HG03457 (cell line): ENCODE results near the gene RAET1G.
"Not testable (repeated sequence)": the region's sequence is repeated elsewhere in the genome, so short reads cannot be mapped to it uniquely, and the experiment has no call there.

Experiments
- ATAC-seq: cut with Tn5 transposase; IDR thresholded peaks from one replicate; pipeline ENCODE4 v1.9.1; 2021; ENCODE audit warnings: moderate number of reproducible peaks; ENCODE audit not compliant: unreplicated experiment

RAET1G gene

DNA sequence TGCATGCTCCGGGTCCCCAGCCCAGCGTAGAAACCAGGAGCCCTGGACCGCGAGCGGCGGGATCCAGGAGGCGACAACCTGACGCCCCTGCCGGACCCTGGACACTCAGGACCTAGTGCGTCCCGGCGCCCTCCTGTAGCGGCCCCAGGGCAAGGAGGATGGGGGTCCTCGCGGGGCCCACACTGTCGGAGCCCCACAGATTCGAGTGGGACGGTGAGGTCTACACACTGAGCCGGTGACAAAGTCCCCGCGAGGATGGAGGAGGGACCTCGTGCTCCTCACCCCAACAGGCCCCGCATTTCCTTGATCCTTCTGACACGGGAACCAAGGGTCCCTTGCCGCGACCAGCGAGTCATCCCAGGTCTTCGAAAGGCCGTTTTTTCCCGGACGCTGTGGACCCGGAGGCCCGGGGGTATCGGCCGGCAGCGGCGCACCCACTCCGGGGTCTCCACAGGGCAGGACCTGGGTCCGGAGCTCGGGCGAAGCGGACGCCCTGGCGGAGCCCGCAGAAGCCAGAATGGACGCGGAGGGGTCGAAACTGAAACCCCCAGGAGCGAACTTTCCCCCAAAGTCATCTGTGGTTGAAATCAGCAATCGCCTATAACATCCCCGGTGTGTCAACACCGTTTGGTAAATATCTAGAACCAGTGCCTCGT lies 31.5 kb upstream of the RAET1G start:
- ATAC-seq = not testable (repeated sequence)

DNA sequence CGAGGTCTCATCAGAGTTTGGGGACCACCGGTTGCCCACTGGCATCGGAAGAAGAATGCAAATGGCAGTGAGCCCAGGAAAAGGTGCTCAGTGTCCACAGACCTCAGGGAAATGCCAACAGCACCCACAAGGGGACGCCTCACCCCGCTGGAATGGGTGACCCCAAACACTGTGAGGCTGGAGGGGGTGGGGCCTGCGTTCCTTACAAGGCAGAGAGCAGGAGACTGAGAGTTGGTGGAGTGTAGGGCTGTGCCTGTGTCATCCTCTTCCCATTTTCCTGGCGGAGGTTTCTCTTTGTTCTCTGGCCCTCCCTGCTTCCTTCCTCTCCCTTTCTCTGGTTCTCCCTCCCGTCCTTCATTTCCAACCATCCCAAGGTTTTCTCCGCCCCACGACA lies 31.0 kb upstream of the RAET1G start:
- not testable (repeated sequence) for ATAC-seq

DNA sequence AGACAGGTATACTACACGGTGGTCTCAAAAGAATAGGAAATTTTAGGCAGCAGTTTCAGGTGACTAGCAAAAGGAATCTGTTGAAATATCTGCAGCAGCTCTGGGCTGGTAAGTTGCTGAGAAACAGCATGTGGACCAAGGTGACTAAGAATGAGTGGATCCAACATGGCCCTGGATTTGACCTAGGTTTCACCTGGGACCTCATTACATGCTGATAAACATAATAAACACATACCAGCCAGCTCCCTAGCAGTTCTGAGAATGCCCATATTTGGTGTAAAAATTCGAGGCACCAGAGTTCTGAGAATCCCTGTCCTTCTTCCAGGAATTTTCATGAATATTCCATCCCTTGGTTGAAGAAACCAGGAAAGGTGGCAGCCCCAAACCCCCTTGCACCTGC lies 30.5 kb upstream of the RAET1G start:
- not testable (repeated sequence) for ATAC-seq

DNA sequence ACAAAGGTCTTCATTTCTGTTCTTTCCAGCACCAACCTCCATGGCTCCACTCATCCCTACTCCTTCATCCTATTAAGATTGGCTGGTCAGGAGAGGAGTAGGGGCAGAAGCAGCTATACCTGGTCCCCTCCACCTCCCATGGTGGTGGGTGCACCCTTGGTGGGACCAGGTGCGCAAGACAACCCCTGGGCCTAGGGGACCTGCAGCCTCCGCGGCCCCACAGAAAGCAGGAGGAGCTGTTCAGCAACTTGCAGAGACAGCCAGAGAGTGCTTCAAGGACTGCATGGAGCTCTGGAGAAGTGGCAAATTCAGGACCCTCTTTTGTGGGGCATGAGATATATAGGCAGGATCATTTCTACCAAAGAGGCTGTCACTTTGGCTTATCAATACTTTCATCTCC lies 28.7 kb upstream of the RAET1G start:
- no peak for ATAC-seq

DNA sequence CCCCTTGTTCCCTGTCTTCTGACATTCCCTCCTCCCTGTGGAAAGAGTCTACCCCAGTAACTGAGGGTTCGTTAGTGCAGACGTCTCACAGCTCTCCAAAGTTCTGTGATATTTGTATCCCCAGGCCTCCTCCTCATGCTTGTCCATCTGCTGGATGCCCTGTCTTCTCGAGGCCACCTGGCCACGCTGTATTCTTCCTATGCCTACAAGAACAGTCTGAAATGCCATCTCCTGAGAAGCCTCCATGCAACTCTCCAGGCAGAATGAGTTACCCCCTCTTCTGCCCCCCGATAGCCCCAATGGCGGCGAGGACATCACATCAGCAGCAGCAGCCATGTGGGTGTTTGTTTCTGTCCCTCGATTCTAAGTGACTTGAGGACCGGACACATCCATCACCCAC lies 28.2 kb upstream of the RAET1G start:
- ATAC-seq = no peak

DNA sequence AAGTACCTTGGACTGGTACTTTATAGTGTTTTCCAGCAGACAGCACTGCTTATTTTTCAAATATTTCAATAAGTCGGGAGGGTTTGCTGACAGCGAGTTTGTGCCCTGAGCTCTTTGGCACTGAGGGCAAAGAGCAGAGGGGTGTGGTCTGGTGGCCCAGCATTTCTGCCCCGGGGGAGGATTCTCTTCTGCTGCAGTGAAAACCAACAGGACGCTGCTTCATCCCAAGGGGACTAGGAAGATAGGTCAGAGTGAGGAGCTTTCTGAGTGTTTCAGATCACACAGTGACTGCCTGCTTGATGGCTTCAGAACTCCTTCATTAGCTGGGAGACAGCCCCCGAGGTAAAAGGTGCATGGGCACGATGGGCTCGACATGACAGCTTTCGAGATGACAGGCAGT lies 27.5 kb upstream of the RAET1G start:
- ATAC-seq = no peak

DNA sequence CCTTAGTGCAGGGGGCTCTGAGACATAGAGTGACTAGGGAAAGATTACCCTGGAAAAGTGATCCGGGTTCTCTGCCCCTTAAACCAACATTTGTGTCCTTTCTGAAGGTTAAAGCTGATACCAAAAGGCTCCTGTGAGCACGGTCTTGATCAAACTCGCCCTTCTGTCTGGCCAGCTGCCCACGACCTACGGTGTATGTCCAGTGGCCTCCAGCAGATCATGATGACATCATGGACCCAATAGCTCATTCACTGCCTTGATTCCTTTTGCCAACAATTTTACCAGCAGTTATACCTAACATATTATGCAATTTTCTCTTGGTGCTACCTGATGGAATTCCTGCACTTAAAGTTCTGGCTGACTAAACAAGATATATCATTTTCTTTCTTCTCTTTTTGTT lies 25.7 kb upstream of the RAET1G start:
- ATAC-seq = no peak

DNA sequence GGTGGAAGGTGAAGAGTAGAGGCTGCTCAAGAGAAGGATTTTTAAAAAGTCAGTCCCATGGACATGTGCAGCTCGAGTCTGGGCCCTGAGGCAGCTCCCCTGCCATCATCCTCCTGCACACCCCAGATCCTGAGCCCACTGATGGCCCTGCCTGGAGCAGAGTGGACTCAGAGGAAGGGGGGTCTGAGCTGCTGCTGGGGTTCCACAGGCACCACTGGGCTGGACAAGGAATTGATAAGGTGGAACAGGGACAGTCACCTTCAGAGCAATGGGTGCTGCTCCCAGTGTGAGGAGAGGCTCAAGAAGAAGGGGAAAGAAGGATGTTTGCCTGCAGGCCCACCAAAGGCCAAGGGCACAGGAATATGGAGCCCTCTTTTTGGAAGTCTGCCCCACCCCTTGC lies 25.1 kb upstream of the RAET1G start:
- ATAC-seq = no peak

DNA sequence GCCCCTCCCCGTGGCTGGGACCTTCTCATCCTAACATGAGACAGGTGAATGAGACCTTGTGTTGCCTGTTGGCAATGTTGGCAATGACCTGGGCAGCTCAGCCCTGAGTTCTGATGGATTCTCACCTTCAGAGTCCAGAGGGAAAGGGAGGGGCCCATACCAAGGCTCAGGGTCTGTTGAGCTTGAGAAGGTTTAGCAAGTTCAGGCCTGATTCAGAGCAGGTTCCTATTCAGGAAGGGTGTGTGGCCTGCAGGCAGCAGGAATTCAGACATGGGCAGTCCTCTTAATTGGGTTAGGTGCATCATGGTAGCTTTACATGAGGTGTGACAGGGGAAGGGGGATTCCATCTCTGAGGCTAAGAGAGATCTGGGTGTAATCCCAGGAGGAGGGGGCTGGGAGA lies 24.6 kb upstream of the RAET1G start:
- not testable (repeated sequence) for ATAC-seq

DNA sequence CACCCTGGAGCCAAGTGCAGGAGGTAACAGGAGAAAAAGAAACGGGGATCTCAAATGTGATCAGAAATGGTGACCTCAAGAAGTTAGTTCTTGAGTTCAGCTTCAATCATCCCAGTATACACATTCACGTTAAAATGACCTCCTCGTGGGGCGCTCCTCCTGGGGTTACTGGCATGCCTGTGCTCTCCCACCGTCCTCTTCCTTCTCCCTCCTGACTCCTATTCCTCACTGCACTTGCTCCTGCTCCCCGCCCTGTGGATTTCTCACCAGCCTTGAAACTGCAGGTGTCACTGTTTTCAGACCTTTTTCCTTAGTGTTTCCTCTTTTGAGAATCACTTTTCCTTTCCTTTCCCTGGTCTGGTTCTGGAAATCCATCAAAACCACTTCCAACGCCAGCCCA lies 23.7 kb upstream of the RAET1G start:
- not testable (repeated sequence) for ATAC-seq

DNA sequence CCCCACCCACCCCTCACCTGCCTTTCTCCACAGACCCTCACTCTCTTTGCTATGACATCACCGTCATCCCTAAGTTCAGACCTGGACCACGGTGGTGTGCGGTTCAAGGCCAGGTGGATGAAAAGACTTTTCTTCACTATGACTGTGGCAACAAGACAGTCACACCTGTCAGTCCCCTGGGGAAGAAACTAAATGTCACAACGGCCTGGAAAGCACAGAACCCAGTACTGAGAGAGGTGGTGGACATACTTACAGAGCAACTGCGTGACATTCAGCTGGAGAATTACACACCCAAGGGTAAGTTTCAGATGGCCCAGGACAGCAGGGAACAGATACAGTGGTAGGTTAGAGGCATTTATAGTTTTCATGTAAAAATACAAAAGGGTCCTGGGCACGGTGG lies 22.4 kb upstream of the RAET1G start:
- ATAC-seq = not testable (repeated sequence)

DNA sequence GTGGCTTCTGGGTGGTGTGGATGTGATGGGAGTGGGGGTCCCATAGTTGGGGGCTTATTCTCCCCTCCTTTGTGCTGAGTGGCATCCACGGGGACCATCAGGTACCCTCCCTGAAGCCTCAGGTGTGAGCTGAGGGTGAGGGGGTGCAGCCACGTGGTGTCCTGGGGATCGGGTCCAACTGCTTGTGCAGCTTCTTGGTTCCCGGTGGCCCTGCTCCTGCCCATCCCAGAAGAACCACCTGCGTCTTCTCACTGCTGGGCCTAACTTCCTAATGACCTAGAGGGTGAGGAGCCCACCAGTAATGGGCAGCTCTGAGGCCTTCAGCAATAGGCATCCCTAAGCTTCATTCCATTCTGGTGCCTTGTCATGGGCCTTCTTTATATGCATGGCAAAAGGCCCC lies 20.4 kb upstream of the RAET1G start:
- ATAC-seq = not testable (repeated sequence)

DNA sequence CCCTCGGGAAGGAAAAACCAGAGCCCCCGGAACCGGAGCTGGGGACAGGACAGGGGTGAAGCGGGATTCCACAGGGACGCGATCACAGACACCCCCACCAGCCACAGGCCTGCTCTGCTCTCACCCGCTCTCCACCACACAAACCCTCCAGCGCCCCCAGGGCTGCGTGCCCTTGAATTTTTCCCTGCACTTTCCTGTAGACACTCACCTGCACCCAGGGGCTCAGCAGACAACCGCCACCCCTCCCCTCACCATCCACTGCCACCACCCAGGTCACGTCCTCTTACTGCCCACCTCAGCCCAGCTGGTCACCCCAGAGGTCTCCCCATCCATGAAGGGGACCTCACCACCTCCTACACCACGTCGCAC lies 19.5 kb upstream of the RAET1G start:
- ATAC-seq = no peak

DNA sequence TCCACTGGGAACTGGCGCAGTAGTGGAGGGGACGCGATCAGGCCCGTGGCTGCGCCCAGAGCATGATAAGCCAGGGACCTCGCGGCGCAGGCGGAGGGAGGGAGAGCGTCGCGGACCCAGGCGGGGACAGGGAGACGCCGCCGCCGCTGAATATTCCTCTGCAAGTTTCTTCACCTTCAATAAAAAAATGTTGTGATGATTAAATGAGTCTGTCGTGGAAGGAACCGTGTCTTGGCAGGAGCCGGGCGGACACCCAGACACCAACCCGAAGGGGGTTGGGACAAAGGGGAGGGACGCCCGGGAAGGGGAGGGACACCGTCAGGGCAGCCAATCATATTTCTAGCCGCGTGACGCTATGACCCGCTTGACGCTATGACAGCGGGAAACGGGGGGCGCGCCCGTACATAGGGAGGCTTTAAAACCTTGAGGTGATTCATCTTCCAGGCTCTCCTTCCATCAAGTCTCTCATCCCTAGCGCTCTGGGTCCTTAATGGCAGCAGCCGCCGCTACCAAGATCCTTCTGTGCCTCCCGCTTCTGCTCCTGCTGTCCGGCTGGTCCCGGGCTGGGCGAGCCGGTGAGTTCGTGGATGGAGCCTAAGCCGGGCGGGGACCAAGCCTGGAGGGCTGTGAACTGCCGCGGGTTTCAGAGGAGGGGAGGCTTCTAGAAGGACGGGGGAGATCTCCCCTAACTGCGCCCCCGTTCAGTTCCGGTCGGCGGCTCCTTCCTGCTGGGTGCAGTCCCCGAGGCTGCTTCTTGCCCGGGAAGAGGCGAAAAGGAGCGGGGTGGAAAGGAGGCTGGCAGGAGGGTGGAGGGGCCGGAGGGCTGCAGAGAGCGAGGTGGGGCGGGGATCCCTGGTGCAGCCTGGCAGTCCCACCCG lies 18.9 kb upstream of the RAET1G start, which contains the start of gene ULBP2:
Gene ULBP2 (plus strand): TSS at position 432 of the 878 bp plus-strand sequence. CDS start 59 bp downstream, at position 491.
- no peak for ATAC-seq

DNA sequence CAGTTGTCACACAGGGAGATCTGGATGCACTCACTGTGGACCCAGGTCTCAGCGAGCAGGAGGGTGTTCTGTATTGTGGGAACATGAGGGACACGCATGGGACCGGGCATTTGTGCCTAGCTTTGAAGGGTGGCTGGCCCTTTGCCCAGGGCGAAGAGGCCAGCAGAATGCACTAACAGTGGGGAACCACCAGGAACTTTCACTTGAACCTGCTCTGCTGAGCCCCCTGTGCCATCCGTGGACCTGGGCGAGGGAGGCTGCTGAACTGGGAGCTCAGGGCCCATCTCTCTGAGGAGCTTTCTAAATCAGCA lies 17.7 kb upstream of the RAET1G start:
- ATAC-seq = no peak

DNA sequence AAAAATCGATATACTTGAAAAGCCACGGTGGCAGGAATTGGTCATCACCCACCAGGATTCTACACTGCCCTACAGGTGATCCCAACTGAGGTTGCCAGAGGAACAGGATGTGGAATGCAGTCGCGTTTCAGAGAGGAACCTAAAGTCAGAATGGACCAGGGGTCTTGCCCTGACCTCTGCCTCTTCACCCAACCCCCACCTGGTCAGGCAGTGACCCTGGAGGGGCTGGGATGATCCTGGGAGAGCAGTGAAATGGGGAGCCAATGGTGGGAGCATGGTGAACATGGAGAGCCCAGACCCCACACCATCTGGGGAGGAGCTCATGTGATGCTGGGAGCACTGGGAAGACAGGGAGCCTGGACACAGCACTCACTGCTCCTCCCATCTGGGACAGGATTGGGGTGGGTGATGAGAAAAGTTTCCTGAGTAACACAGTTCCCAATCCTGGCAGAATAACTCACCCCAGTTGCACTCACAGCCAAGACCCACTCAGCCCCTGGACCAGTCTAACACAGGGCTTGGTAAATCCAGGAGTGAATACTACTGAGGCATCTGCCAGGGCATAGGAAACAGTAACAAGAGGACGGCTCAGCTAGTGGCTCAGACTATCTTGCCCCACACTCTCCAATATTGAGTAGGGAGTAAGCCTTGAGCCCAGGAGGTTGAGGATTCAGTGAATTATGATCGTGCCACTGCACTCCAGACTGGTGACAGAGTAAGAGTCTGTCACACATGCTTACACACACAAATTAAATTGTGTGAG lies 17.2 kb upstream of the RAET1G start:
- no peak for ATAC-seq

DNA sequence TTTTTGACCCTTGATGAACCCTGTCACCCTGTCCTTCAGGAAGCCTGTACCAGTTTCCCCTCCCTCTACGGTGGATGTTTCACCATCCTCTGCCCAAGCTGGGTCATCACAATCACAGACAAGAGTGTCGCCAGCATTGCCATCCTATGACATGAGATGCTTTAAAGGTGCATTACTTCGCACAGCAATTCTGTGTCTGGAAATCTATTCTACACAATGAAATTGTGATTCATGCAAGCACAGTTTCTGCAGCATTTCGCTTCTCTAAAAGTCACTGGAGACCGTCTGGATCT lies 16.4 kb upstream of the RAET1G start:
- no peak for ATAC-seq

DNA sequence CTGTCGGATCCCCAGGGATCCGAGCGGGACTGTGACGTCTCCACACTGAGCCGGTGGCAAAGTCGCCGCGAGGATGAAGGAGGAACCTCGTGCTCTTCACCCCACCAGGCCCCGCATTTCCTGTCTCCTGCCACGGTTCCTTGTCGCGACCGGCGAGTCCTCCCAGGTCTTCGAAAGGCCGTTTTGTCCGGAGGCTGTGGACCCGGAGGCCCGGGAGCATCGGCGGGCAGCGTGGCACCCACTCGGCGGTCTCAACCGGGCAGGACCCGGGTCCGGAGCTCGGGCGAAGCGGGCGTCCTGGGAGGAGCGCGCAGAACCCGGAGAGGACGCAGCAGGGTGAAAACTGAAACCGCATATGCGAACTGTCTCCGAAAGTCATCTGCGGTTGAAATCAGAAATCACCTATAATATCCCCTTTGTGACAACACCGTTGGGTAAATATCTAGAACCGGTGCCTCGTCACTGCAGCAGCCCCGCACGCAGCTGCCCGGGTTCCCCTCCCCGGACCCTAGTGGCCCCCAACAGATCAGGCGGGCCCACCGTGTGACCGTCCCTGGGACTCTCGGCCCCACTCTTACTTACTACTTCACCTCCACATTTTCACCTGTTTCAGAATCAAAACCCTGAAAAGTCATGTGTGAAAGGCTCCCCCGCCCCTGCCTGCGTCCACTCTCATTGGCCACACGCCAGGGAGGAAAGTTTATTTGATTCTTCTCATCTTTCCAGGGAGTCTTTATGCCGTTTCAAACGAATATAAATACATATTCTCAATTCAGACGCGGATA lies 15.8 kb upstream of the RAET1G start:
- peak; percentile 67 for ATAC-seq

DNA sequence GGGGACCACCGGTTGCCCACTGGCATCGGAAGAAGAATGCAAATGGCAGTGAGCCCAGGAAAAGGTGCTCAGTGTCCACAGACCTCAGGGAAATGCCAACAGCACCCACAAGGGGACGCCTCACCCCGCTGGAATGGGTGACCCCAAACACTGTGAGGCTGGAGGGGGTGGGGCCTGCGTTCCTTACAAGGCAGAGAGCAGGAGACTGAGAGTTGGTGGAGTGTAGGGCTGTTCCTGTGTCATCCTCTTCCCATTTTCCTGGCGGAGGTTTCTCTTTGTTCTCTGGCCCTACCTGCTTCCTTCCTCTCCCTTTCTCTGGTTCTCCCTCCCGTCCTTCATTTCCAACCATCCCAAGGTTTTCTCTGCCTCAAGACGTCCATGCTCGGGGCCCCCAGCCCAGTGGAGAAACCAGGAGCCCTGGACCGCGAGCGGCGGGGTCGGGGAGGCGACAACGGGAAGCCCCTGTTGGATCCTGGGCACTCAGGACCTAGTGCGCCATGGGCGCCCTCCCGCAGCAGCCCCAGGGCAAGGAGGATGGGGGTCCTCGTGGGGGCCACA lies 15.2 kb upstream of the RAET1G start:
- ATAC-seq = not testable (repeated sequence)

DNA sequence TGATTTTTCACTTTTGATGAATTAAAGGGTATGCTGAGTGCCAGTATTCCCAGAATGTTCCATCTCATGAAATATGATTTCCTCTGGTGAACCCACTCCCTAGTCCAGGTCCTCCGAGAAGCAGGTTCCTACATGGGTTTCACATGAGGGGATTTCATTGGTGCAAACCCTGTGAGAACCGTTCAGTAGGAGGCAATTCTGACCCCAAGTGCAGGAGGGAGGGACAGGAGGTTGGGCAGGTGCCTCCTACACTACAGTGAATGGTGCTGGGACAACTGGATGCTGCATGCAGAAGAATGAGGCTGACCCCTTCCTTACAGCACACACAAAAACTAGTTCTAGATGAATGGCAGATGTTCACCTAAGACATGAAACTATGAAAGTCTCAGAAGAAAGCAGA lies 13.8 kb upstream of the RAET1G start:
- ATAC-seq = no peak

DNA sequence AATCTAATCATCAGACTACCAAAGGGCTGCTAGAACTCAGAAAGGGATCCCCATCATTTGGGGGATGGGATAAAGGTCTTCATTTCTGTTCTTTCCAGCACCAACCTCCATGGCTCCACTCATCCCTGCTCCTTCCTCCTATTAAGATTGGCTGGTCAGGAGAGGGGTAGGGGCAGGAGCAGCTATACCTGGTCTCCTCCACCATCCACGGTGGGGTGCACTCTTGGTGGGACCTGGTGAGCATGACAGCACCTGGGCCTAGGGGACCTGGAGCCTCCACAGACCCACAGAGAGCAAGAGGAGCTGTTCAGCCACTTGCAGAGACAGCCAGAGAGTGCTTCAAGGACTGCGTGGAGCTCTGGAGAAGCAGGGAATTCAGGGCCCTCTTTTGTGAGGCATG lies 12.7 kb upstream of the RAET1G start:
- no peak for ATAC-seq
